ENCODE measurements around the gene HOXB6. TPM values are rescaled to one million over a fixed set of nuclear protein-coding genes. Genes with fewer than 3 reads are reported as not detected.
A peak's percentile ranks its signal among the peaks of the same experiment; 100 is the strongest.

Gene HOXB6
- total RNA-seq, 4 donors from 2014 or later: 0.27 to 4.6 (median 0.45) TPM

DNA sequence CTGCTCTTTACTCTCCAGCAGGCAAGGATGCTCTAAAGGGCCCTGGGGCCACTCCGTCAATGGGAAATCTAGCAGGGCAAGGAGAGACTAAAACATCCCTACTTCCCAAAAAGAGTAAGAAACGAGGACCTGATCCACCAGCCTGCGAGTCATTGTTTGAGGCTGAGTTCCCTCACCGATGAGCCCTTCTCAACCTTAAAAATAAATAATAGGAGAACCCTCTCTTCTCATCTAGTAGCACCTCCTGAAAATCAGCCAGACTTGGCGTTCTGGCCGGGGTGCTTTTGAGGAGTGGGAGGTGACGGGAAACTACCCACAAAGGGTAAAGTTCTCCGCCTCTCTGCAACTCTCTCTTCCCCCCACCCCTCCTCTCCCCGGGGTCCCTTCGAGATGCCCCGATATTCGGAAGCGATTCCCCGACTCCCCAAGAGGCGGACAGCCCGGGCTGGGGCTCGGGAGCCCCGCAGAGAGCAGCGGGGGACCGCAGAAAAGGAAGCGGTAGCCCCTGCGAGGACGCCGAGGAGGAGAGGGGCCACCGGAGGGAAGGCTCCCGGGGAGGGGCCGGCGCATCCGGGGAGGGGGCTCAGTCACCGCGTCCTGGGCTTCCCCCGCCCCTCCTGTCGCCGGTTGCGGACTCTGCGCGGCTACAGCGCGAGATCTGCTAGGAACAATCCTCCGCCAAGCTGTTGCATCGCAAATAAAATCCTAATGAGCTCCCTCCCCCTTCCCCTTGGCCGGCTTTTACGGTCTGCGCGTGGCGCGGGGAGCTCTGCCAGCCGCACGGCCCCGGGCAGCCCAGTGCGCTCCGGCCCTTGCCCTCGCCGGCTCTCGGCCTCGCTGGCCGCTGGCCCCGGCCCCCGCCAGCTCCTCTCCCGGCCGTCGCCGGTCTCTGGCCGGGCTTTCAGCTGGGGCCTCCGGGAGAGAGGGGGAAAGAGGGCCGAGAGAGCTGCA is 20.0 kb upstream of the HOXB6 start:
- peak overlapping the region; percentile 17 for H3K4me3 ChIP-seq (ENCODE audit: low read depth, poor library complexity, severe bottlenecking)
- intact Hi-C loops (cut with DNase I; ENCODE audit: low total_unique reads): no loop called here
- TF ChIP-seq POLR2A (IDR thresholded peaks at IDR 0.05): no peak
- TF ChIP-seq, protein P1, sequence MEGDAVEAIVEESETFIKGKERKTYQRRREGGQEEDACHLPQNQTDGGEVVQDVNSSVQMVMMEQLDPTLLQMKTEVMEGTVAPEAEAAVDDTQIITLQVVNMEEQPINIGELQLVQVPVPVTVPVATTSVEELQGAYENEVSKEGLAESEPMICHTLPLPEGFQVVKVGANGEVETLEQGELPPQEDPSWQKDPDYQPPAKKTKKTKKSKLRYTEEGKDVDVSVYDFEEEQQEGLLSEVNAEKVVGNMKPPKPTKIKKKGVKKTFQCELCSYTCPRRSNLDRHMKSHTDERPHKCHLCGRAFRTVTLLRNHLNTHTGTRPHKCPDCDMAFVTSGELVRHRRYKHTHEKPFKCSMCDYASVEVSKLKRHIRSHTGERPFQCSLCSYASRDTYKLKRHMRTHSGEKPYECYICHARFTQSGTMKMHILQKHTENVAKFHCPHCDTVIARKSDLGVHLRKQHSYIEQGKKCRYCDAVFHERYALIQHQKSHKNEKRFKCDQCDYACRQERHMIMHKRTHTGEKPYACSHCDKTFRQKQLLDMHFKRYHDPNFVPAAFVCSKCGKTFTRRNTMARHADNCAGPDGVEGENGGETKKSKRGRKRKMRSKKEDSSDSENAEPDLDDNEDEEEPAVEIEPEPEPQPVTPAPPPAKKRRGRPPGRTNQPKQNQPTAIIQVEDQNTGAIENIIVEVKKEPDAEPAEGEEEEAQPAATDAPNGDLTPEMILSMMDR (IDR thresholded peaks at IDR 0.05): no peak
- WGBS, 2 donors: 2 to 4% methylated on average over 55 to 61 of the region's 66 CpGs
- no peak for DNase-seq (ENCODE audit: low spot score in 2 of 2)

DNA sequence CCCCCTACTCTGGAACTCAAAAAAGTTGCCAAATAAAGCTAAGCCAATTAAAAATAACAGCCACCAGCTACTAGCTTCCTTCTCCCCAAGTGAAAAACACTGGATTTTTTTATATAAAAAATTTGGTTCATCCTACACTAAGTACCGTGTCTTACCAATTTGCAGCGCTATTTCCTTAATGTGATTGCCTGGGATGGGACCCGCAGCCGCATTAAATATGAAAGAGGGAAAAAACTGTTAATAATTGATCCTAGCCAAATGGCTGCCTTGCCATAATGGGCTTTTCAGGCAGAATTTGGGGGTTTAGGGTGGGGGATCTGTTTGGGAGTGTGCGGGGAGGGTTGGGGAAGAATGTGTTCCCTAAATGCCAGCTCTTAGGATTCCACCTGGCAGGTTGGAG is 19.3 kb upstream of the HOXB6 start:
- intact Hi-C loops (cut with DNase I; ENCODE audit: low total_unique reads): no loop called here
- no peak for DNase-seq (ENCODE audit: low spot score in 2 of 2)
- TF ChIP-seq, protein P1 (IDR thresholded peaks at IDR 0.05): no peak
- no peak for TF ChIP-seq POLR2A (IDR thresholded peaks at IDR 0.05)
- no peak overlapping the region for H3K4me3 ChIP-seq (ENCODE audit: low read depth, poor library complexity, severe bottlenecking)
- 39 to 43% methylated on average over 5 of the region's 5 CpGs for WGBS, 2 donors

DNA sequence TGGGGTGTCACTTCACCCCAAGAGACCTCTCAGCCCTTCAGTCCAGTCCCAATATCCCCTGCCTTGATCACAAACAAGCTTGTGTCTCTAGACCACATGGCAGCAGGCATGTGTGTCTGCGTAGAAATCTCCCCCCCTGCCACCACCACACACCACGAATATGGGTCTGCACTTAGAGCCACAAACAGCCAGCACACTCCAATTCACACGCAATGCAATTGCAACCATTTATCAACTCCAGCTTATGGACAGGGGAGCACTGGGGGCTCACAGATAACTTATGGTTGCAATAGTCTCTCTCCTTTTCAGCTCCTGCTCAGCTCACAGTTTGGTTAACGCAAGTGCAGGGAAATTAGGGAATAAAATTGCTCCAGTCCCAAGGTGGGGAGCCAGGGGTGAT is 18.8 kb upstream of the HOXB6 start:
- TF ChIP-seq, protein P1 (IDR thresholded peaks at IDR 0.05): no peak
- TF ChIP-seq POLR2A (IDR thresholded peaks at IDR 0.05): no peak
- DNase-seq (ENCODE audit: low spot score in 2 of 2): no peak
- no peak overlapping the region for H3K4me3 ChIP-seq (ENCODE audit: low read depth, poor library complexity, severe bottlenecking)
- intact Hi-C loops (cut with DNase I; ENCODE audit: low total_unique reads): no loop called here
- 47 to 48% methylated on average over 4 of the region's 4 CpGs for WGBS, 2 donors

DNA sequence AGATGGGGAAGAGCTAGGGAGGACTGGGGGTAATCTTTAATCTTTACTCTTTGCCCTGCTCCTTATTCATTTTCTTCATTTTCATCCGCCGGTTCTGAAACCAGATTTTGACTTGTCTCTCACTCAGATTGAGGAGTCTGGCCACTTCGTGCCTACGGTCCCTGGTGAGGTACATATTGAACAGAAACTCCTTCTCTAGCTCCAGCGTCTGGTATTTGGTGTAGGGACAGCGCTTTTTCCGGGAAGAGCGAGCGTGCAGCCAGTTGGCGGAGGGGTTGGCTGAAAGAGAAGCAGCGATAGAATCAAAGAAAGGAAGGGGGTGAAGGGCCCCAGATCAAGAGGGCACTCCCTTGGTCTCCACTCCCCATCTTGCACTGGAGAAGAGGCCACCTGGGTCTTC is 18.1 kb upstream of the HOXB6 start:
- H3K4me3 ChIP-seq (ENCODE audit: low read depth, poor library complexity, severe bottlenecking): no peak overlapping the region
- WGBS, 2 donors: 50 to 71% methylated on average over 11 of the region's 11 CpGs
- no peak for DNase-seq (ENCODE audit: low spot score in 2 of 2)
- intact Hi-C loops (cut with DNase I; ENCODE audit: low total_unique reads): no loop called here
- no peak for TF ChIP-seq POLR2A (IDR thresholded peaks at IDR 0.05)
- TF ChIP-seq, protein P1 (IDR thresholded peaks at IDR 0.05): no peak

DNA sequence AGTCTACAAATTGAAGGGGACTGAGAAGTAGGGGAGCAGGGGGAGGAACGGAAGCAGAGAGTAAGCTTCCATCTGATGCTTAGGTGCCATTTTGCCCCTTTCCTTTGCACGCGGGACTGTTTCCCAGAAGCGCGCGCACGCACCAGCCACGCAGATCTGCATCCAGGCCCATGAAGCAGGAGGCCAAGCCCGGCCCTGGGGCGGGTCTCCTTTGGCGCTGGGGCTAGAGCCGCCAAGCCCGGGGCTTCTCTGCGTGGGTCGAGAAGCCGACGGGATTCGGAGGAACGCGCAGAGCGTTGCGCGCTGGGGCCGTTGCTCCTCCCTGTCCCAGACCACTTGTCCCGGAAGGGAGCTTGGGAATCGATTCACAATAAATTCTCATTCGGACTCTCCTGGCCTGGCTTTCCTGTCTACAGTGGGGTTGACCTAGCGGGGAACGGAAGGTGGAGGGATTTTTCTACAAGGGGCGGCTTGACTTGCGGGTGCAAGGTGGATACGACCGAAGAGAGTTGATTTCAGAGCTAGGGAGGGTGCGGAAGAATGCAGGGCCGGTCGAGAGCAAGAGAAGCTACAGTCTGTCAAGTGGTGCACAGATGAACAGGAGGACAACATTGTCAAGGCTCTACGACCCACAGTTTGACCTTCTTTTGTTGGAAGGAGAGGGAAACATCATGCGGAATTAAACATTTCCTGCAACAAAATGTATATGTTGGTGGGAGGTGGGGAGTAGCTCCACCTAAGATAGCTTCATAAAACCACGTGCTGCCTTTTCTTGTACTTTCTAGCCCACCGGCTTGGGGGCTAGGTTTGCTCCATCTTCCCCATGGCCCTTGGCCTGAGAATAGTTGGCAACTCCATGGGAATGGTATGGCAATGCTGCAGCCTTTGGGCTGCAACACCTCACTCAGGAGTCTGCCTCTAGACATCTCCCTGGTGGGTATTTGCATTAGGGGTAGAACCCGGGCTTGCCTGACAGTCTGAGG is 16.9 kb upstream of the HOXB6 start:
- intact Hi-C loops (cut with DNase I; ENCODE audit: low total_unique reads): no loop called here
- no peak for DNase-seq (ENCODE audit: low spot score in 2 of 2)
- TF ChIP-seq POLR2A (IDR thresholded peaks at IDR 0.05): no peak
- TF ChIP-seq, protein P1 (IDR thresholded peaks at IDR 0.05): no peak
- WGBS, 2 donors: 31 to 33% methylated on average over 40 to 41 of the region's 41 CpGs
- H3K4me3 ChIP-seq (ENCODE audit: low read depth, poor library complexity, severe bottlenecking): no peak overlapping the region

Data from lower leg skin (tissue), 4 donors.